NB4 (cell line): ENCODE results near the gene DGCR2.

Experiments
- CTCF ChIP-seq: IDR thresholded peaks from one replicate; pipeline ENCODE4 v1.5.1; 2012; ENCODE audit warnings: low read depth, low read length
- POLR2A ChIP-seq: IDR thresholded peaks from 2 replicates; pipeline ENCODE4 v1.6.1; 2011; ENCODE audit warnings: mild to moderate bottlenecking; ENCODE audit not compliant: insufficient read length; ENCODE audit errors: extremely low read depth

- no peak for TF ChIP-seq POLR2A
- no peak for TF ChIP-seq CTCF
These were observed 78.8 kb downstream of the DGCR2 start for GRCh38 chr22:19043121-19044085.
